Measurements from ENCODE around the gene KANSL1.

Gene KANSL1

GRCh38 chr17:46085522-46085921 is 107.7 kb downstream of the KANSL1 start:
- intact Hi-C loops (cut with DNase I; ENCODE audit: low total_unique reads): no loop called here
- peaks cover 0 to 25% (median 2%) of the 10 kb centered on the region in 4 donors for H3K4me1 ChIP-seq

GRCh38 chr17:46082257-46082656 is 111.0 kb downstream of the KANSL1 start:
- H3K27ac ChIP-seq: no peak overlapping the region
- peaks cover 0 to 25% (median 2%) of the 10 kb centered on the region in 4 donors for H3K4me1 ChIP-seq
- TF ChIP-seq CTCF (IDR thresholded peaks at IDR 0.05): no peak

More at GRCh38 chr17:46085522-46085921, 107.7 kb downstream of the KANSL1 start:
- Histone ChIP-seq H3K4me3 (no peak overlapping the region), H3K27me3 (no peaks in the 10 kb centered on the region), H3K27ac (no peak overlapping the region), H3K9me3 (no peaks in the 10 kb centered on the region), H3K36me3 (no peaks in the 10 kb centered on the region)
- no peak for TF ChIP-seq CTCF (IDR thresholded peaks at IDR 0.05)
- DNase-seq: no peak

GRCh38 chr17:46081018-46081320 is 112.3 kb downstream of the KANSL1 start:
- Histone ChIP-seq H3K36me3 (peaks cover 0 to 3% (median 0%) of the 10 kb centered on the region in 3 donors), H3K4me1 (peaks cover 0 to 25% (median 2%) of the 10 kb centered on the region in 4 donors), H3K27me3 (no peaks in the 10 kb centered on the region), H3K27ac (no peak overlapping the region), H3K4me3 (no peak overlapping the region), H3K9me3 (no peaks in the 10 kb centered on the region)
- no peak for DNase-seq
- intact Hi-C loops (cut with DNase I; ENCODE audit: low total_unique reads): no loop called here
- no peak for TF ChIP-seq CTCF (IDR thresholded peaks at IDR 0.05)

More at GRCh38 chr17:46082257-46082656, 111.0 kb downstream of the KANSL1 start:
- Histone ChIP-seq H3K27me3 (no peaks in the 10 kb centered on the region), H3K4me3 (no peak overlapping the region), H3K9me3 (no peaks in the 10 kb centered on the region), H3K36me3 (no peaks in the 10 kb centered on the region)
- DNase-seq: no peak
- intact Hi-C loops (cut with DNase I; ENCODE audit: low total_unique reads): no loop called here

DNA sequence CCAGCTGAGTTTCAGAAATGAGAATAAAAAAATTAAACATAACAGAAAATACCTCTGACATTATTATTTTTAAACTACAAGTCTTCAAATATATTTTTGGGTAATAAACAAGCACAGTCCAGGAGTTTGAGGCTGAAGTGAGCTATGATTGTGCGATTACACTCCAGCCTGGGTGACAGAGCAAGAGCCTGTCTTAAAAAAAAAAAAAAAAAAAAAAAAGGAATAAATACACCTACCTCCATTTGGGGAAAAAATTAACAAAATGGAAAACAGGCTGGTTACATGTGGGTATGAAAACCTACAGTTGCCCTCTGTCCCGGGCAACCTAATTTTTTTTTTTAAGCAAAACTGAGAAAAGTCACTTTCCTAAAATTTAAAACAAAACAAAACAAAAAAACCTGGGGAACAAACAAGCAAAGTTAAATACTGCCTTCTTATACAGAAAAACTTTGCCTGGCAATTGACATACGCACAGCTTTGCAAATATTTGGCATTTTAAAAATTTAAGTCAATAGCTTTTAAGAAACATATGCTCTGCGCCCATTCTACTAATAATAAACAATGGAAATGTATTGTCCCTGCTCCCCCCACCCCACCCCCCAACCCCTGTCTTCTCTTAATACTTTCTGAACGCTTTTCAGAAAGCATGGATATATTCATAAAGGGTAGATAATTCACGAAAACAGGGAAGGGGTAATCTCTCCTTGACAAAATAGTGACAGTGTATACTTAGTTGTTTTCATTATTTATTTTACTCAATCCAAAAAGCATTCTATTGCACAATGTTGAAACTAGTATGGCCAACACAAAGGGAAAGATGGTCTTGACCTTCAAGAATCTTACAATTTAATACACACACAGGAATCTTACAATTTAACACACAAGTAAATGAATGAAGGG is 112.9 kb downstream of the KANSL1 start:
- intact Hi-C loops (cut with DNase I; ENCODE audit: low total_unique reads): no loop called here

DNA sequence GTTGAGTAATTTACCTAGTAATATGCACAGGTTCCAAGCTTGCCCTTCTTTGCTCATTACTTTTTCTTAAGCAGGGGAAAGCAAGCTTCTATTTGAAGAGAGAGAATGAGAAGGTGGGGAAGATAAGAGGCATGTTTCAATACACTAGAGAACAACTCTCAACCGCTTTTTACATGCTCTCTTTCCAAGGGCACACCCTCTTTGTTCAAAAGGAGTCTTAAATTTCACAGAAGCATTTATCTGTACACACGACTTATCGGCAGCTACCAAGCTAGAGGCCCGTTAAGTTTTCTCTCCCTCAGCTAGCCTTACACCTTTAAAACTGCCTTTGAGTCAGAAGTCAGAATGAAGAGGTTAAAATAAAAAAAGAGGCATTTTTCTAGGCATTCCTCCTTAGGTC is 114.6 kb downstream of the KANSL1 start:
- H3K27ac ChIP-seq: no peak overlapping the region
- no peaks in the 10 kb centered on the region for H3K9me3 ChIP-seq
- no peak for DNase-seq
- H3K36me3 ChIP-seq: peaks cover 0 to 3% (median 0%) of the 10 kb centered on the region in 3 donors
- intact Hi-C loops (cut with DNase I; ENCODE audit: low total_unique reads): no loop called here
- peaks cover 0 to 25% (median 0%) of the 10 kb centered on the region in 4 donors for H3K4me1 ChIP-seq
- H3K4me3 ChIP-seq: no peak overlapping the region
- H3K27me3 ChIP-seq: no peaks in the 10 kb centered on the region
- no peak for TF ChIP-seq CTCF (IDR thresholded peaks at IDR 0.05)

More for the DNA sequence above, 112.9 kb downstream of the KANSL1 start:
- no peak for TF ChIP-seq CTCF (IDR thresholded peaks at IDR 0.05)
- peaks cover 0 to 3% (median 0%) of the 10 kb centered on the region in 3 donors for H3K36me3 ChIP-seq
- H3K4me1 ChIP-seq: peaks cover 0 to 25% (median 2%) of the 10 kb centered on the region in 4 donors
- H3K4me3 ChIP-seq: no peak overlapping the region
- H3K9me3 ChIP-seq: no peaks in the 10 kb centered on the region
- no peaks in the 10 kb centered on the region for H3K27me3 ChIP-seq
- no peak overlapping the region for H3K27ac ChIP-seq
- DNase-seq: no peak

Data from tibial artery (tissue), 4 donors.